Right lobe of liver (tissue), 6 donors: ENCODE data around the gene C10orf105. TPM values are rescaled to one million over a fixed set of nuclear protein-coding genes. Genes with fewer than 3 reads are reported as not detected.

ENCODE experiments used
- ATAC-seq, 4 donors: fragments of 200-7000 bp; cut with Tn5 transposase; one replicate each; pipeline ENCODE4 v1.9.1; 2020; ENCODE audit warnings: mild to moderate bottlenecking in 4 of 4, moderate library complexity in 4 of 4
- DNase-seq, 3 donors: peaks; one replicate each; pipeline ENCODE4 v3.0.0-alpha.2; 2020
- H3K27ac ChIP-seq, 3 donors: fragments of 200-600 bp; one replicate each; pipeline ENCODE4 v1.8.0; 2022
- H3K27me3 ChIP-seq, 2 donors: fragments of 200-600 bp; one replicate each; pipeline ENCODE4 v1.8.0; 2022
- H3K36me3 ChIP-seq, 4 donors: fragments of 200-600 bp; sonication (generic) in 1 of 4; one replicate each; pipeline versions ENCODE4 v1.5.1 to v1.8.0; 2017 to 2022; ENCODE audit warnings: control low read depth in 1 of 4
- H3K4me1 ChIP-seq, 4 donors: fragments of 200-600 bp; sonication (generic) in 1 of 4; one replicate each; pipeline versions ENCODE4 v1.5.1 to v1.8.0; 2017 to 2022; ENCODE audit warnings: control low read depth in 1 of 4
- H3K4me3 ChIP-seq, 3 donors: fragments of 200-600 bp; one replicate each; pipeline ENCODE4 v1.8.0; 2022
- H3K9me3 ChIP-seq, 4 donors: fragments of 200-600 bp; sonication (generic) in 1 of 4; one replicate each; pipeline versions ENCODE4 v1.5.1 to v1.8.0; 2017 to 2022; ENCODE audit warnings: control low read depth in 1 of 4
- CTCF ChIP-seq, 4 donors: fragments of 200-600 bp in 3 of 4; fragments of 450-650 bp in 1 of 4; IDR thresholded peaks; one replicate each; pipeline versions ENCODE4 v1.5.1 to v1.8.0; 2016 to 2022; ENCODE audit warnings: antibody characterized with exemption in 4 of 4, mild to moderate bottlenecking in 2 of 4
- POLR2A ChIP-seq: fragments of 450-650 bp; IDR thresholded peaks from one replicate; pipeline ENCODE4 v1.6.1; 2017; ENCODE audit warnings: antibody characterized with exemption, mild to moderate bottlenecking
- WGBS: methylation state at CpG from one replicate; pipeline ENCODE4 v1.1.6; 2018; ENCODE audit warnings: low coverage, low lambda C conversion rate; ENCODE audit not compliant: insufficient coverage; ENCODE audit errors: missing lambda C conversion rate; 5-methylcytosine and 5-hydroxymethylcytosine counted together
- intact Hi-C, 2 donors: fragments of 100-400 bp; cut with DNase I; formaldehyde crosslinking; loops; one replicate each; pipeline versions ENCODE4 v1.11.2 to v1.14.1; 2022
- total RNA-seq, 6 experiments: library from RNA; depleted of rRNA in 2 of 6; stranded (reverse); fragments of >200 nt in 2 of 6; fragmentation: NEBNext Ultra II Directional in 3 of 6; extraction: Animal tissue kit (Norgen Biotek cat#: 25700) in 3 of 6; gene quantifications; one replicate each; pipeline versions ENCODE4 v1.1.0 to v1.2.4, GENCODE V29; 2016 to 2023
- donor health status: DM: no; HTN: yes; CAD: no.
- donor health status: DM: no; HTN: no; CAD: no.
- donor health status: DM: no; HTN: no; CAD: no.
- donor health status: DM: no; HTN: yes; CAD: no.
- donor health status: DM: no; HTN: yes; CAD: no.

Gene C10orf105
- total RNA-seq, 6 experiments from 2014 or later = 0.05 TPM; not detected in 5

GRCh38 chr10:71705582-71705981, 14.0 kb downstream of the C10orf105 start:
- no peaks in the 10 kb centered on the region for H3K36me3 ChIP-seq
- peaks cover 0 to 5% (median 0%) of the 10 kb centered on the region in 4 donors for H3K4me1 ChIP-seq
- H3K27ac ChIP-seq = no peak overlapping the region
- no peaks in the 10 kb centered on the region for H3K27me3 ChIP-seq
- no peak overlapping the region for H3K4me3 ChIP-seq
- no peak for DNase-seq
- WGBS = no CpG with 5 or more reads among the region's 2 CpGs
- H3K9me3 ChIP-seq = no peaks in the 10 kb centered on the region
- no peak for ATAC-seq
- TF ChIP-seq POLR2A = no peak
- TF ChIP-seq CTCF (IDR thresholded peaks at IDR 0.05) = no peak
- intact Hi-C loops = loop anchor here (10.0 kb wide), 3 partner anchors 311 to 401 kb away; partner anchors contain the start of genes CDH23 (in 1 of the 2) and SLC29A3 (in 1 of the 2)

- DNase-seq (no peak), ATAC-seq (no peak)
- H3K4me1 ChIP-seq = peaks cover 0 to 5% (median 0%) of the 10 kb centered on the region in 4 donors
- intact Hi-C loops = loop anchor here (5.0 to 10.0 kb wide), 4 partner anchors 310 to 400 kb away; partner anchors contain the start of genes CDH23 (in 1 of the 2) and SLC29A3 (in 1 of the 2)
- no peak overlapping the region for H3K4me3 ChIP-seq
- WGBS = no CpG with 5 or more reads among the region's 18 CpGs
- H3K27ac ChIP-seq = no peak overlapping the region
- TF ChIP-seq POLR2A (no peak), CTCF (IDR thresholded peaks at IDR 0.05) (no peak)
- H3K36me3 ChIP-seq = no peaks in the 10 kb centered on the region
- H3K9me3 ChIP-seq = no peaks in the 10 kb centered on the region
- no peaks in the 10 kb centered on the region for H3K27me3 ChIP-seq
These were observed 14.8 kb downstream of the C10orf105 start for GRCh38 chr10:71704816-71705215.

GRCh38 chr10:71703577-71703976, 16.0 kb downstream of the C10orf105 start:
- TF ChIP-seq CTCF (IDR thresholded peaks at IDR 0.05) = no peak
- TF ChIP-seq POLR2A = no peak
- Histone ChIP-seq H3K4me1 (peaks cover 0 to 3% (median 0%) of the 10 kb centered on the region in 4 donors), H3K27ac (no peak overlapping the region), H3K27me3 (no peaks in the 10 kb centered on the region), H3K9me3 (no peaks in the 10 kb centered on the region), H3K36me3 (no peaks in the 10 kb centered on the region), H3K4me3 (no peak overlapping the region)
- intact Hi-C loops = loop anchor here (5.0 to 10.0 kb wide), 4 partner anchors 309 to 399 kb away; partner anchors contain the start of genes CDH23 (in 1 of the 2) and SLC29A3 (in 1 of the 2)
- ATAC-seq (no peak), DNase-seq (no peak)
- 87% methylated on average over 4 of the region's 11 CpGs for WGBS

GRCh38 chr10:71701496-71702132, 18.0 kb downstream of the C10orf105 start:
- WGBS = 63% methylated on average over 5 of the region's 11 CpGs
- DNase-seq = no peak
- ATAC-seq = no peak
- TF ChIP-seq CTCF (IDR thresholded peaks at IDR 0.05) (no peak), POLR2A (no peak)
- Histone ChIP-seq H3K4me3 (no peak overlapping the region), H3K36me3 (no peaks in the 10 kb centered on the region), H3K4me1 (no peaks in the 10 kb centered on the region), H3K27me3 (no peaks in the 10 kb centered on the region), H3K27ac (no peak overlapping the region), H3K9me3 (no peaks in the 10 kb centered on the region)
- intact Hi-C loops = loop anchor here (5.0 to 10.0 kb wide), 4 partner anchors 307 to 397 kb away; partner anchors contain the start of genes CDH23 (in 1 of the 2) and SLC29A3 (in 1 of the 2)
